Ishikawa (cell line): Measurements from ENCODE around the gene COL15A1.

Experiments used
- CEBPB ChIP-seq: IDR thresholded peaks from 2 replicates; pipeline ENCODE4 v1.6.1; 2012
- EP300 ChIP-seq: IDR thresholded peaks from 2 replicates; pipeline ENCODE4 v1.6.1; 2012; ENCODE audit warnings: borderline replicate concordance
- FOXM1 ChIP-seq: IDR thresholded peaks from 2 replicates; pipeline ENCODE4 v1.6.1; 2012; ENCODE audit warnings: low read depth, borderline replicate concordance
- NFIC ChIP-seq: IDR thresholded peaks from 2 replicates; pipeline ENCODE4 v1.6.1; 2012
- RAD21 ChIP-seq: IDR thresholded peaks from 2 replicates; pipeline ENCODE4 v1.6.1; 2012; ENCODE audit warnings: low read depth
- TAF1 ChIP-seq: IDR thresholded peaks from 2 replicates; pipeline ENCODE4 v1.6.1; 2012; ENCODE audit warnings: low read depth, mild to moderate bottlenecking
- TCF12 ChIP-seq: IDR thresholded peaks from 2 replicates; pipeline ENCODE4 v1.6.1; 2012; ENCODE audit warnings: low read depth
- TEAD4 ChIP-seq: IDR thresholded peaks from 2 replicates; pipeline ENCODE4 v1.6.1; 2012
- YY1 ChIP-seq: IDR thresholded peaks from 2 replicates; pipeline ENCODE4 v1.6.1; 2012; ENCODE audit warnings: low read depth
- TF ChIP-seq, protein P1 (sequence below): IDR thresholded peaks from 2 replicates; pipeline ENCODE4 v1.6.1; 2012; ENCODE audit warnings: low read depth, mild to moderate bottlenecking
- TF ChIP-seq, protein P2 (sequence below): IDR thresholded peaks from 2 replicates; pipeline ENCODE4 v1.6.1; 2012
- TF ChIP-seq, protein P3 (sequence below): IDR thresholded peaks from 2 replicates; pipeline ENCODE4 v1.6.1; 2012

DNA sequence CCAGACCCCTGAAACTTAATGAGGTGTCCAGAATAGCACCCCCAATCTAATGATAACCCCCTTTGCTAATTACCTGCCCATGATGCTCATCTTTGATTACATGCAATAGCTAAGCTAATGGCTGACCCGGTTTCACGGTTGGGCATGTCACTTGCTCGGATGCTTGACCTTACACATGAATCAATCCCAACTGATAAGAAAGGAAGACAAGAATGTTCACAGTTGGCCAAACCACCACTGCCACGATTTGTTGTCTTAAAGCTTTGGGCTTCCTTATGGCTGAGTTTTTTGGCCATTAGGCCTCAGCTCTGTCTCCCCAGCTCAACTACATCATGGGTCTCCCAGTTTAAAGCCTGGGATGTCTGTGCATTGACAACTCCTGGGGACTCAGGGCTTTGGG lies 108.1 kb downstream of the COL15A1 start:
- TF ChIP-seq CEBPB (no peak), YY1 (no peak), RAD21 (no peak), EP300 (no peak), TAF1 (no peak), TEAD4 (no peak), FOXM1 (no peak), NFIC (no peak), TCF12 (no peak)
- TF ChIP-seq, protein P1, sequence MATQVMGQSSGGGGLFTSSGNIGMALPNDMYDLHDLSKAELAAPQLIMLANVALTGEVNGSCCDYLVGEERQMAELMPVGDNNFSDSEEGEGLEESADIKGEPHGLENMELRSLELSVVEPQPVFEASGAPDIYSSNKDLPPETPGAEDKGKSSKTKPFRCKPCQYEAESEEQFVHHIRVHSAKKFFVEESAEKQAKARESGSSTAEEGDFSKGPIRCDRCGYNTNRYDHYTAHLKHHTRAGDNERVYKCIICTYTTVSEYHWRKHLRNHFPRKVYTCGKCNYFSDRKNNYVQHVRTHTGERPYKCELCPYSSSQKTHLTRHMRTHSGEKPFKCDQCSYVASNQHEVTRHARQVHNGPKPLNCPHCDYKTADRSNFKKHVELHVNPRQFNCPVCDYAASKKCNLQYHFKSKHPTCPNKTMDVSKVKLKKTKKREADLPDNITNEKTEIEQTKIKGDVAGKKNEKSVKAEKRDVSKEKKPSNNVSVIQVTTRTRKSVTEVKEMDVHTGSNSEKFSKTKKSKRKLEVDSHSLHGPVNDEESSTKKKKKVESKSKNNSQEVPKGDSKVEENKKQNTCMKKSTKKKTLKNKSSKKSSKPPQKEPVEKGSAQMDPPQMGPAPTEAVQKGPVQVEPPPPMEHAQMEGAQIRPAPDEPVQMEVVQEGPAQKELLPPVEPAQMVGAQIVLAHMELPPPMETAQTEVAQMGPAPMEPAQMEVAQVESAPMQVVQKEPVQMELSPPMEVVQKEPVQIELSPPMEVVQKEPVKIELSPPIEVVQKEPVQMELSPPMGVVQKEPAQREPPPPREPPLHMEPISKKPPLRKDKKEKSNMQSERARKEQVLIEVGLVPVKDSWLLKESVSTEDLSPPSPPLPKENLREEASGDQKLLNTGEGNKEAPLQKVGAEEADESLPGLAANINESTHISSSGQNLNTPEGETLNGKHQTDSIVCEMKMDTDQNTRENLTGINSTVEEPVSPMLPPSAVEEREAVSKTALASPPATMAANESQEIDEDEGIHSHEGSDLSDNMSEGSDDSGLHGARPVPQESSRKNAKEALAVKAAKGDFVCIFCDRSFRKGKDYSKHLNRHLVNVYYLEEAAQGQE, result no peak
- TF ChIP-seq, protein P2, sequence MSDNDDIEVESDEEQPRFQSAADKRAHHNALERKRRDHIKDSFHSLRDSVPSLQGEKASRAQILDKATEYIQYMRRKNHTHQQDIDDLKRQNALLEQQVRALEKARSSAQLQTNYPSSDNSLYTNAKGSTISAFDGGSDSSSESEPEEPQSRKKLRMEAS, result no peak
- TF ChIP-seq, protein P3, sequence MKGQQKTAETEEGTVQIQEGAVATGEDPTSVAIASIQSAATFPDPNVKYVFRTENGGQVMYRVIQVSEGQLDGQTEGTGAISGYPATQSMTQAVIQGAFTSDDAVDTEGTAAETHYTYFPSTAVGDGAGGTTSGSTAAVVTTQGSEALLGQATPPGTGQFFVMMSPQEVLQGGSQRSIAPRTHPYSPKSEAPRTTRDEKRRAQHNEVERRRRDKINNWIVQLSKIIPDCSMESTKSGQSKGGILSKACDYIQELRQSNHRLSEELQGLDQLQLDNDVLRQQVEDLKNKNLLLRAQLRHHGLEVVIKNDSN, result no peak
